Keratinocyte (primary cell): ENCODE data around the gene P2RX1. TPM values are rescaled to one million over a fixed set of nuclear protein-coding genes. Genes with fewer than 3 reads are reported as not detected.

Experiments
- DNase-seq: peaks from one replicate; pipeline ENCODE4 v3.0.0-alpha.2; 2011; ENCODE audit warnings: low read depth, missing footprints, low spot score
- FAIRE-seq: peaks from 2 replicates; lab custom pipeline; 2011; peaks lifted over from hg19 to GRCh38; lab: Jason Lieb, UNC
- H2AFZ ChIP-seq: 2 replicates; pipeline ENCODE4 v1.6.0; 2012; ENCODE audit warnings: low read length, control low read depth, inconsistent platforms; ENCODE audit not compliant: control insufficient read depth
- H3K27ac ChIP-seq: 2 replicates; pipeline ENCODE4 v1.5.1; 2011; ENCODE audit warnings: low read length; ENCODE audit not compliant: control insufficient read depth, insufficient read depth
- H3K27me3 ChIP-seq: 3 replicates; pipeline ENCODE4 v1.6.0; 2011; ENCODE audit warnings: low read length; ENCODE audit not compliant: control insufficient read depth, insufficient read depth; ENCODE audit errors: extremely low read depth
- H3K36me3 ChIP-seq, 2 experiments: 2 replicates in 1 of 2; 3 replicates in 1 of 2; pipeline ENCODE4 v1.5.1; 2011; ENCODE audit warnings: low read length in 2 of 2, mild to moderate bottlenecking in 1 of 2; ENCODE audit not compliant: control insufficient read depth in 2 of 2, insufficient read depth in 2 of 2; ENCODE audit errors: extremely low read depth in 1 of 2
- H3K4me1 ChIP-seq: 3 replicates; pipeline ENCODE4 v1.5.1; 2011; ENCODE audit warnings: low read length; ENCODE audit not compliant: control insufficient read depth, insufficient read depth; ENCODE audit errors: extremely low read depth
- H3K4me2 ChIP-seq: 3 replicates; pipeline ENCODE4 v1.6.0; 2011; ENCODE audit warnings: low read depth, low read length; ENCODE audit not compliant: control insufficient read depth, insufficient read depth; ENCODE audit errors: extremely low read depth
- H3K4me3 ChIP-seq, 3 experiments: fragments of 200-600 bp in 1 of 3; sonication (generic) in 1 of 3; 2 replicates in 2 of 3; 3 replicates in 1 of 3; pipeline ENCODE4 v1.5.1; 2011 to 2016; ENCODE audit warnings: low read length in 3 of 3, mild to moderate bottlenecking in 3 of 3, control low read depth in 2 of 3, inconsistent platforms in 1 of 3, low read depth in 1 of 3, mixed read lengths in 1 of 3, mixed run types in 1 of 3, moderate library complexity in 1 of 3; ENCODE audit not compliant: control insufficient read depth in 2 of 3, insufficient read depth in 2 of 3; ENCODE audit errors: extremely low read depth in 1 of 3
- H3K79me2 ChIP-seq: 2 replicates; pipeline ENCODE4 v1.6.0; 2012; ENCODE audit warnings: low read length; ENCODE audit not compliant: control insufficient read depth, insufficient read depth
- H3K9ac ChIP-seq: 3 replicates; pipeline ENCODE4 v1.6.0; 2011; ENCODE audit warnings: low read length; ENCODE audit not compliant: control insufficient read depth, insufficient read depth; ENCODE audit errors: extremely low read depth
- H3K9me1 ChIP-seq: 3 replicates; pipeline ENCODE4 v1.6.0; 2011; ENCODE audit warnings: low read length; ENCODE audit not compliant: control insufficient read depth, insufficient read depth; ENCODE audit errors: extremely low read depth
- H3K9me3 ChIP-seq: 2 replicates; pipeline ENCODE4 v1.5.1; 2012; ENCODE audit warnings: low read depth, low read length; ENCODE audit not compliant: control insufficient read depth
- H4K20me1 ChIP-seq: 3 replicates; pipeline ENCODE4 v1.6.0; 2011; ENCODE audit warnings: low read length; ENCODE audit not compliant: control insufficient read depth, insufficient read depth; ENCODE audit errors: extremely low read depth
- EZH2 ChIP-seq: IDR thresholded peaks from one replicate; pipeline ENCODE4 v1.6.1; 2012; ENCODE audit warnings: inconsistent platforms, mild to moderate bottlenecking, low read length, moderate library complexity
- dilution Hi-C: fragments of 300-500 bp; cut with MboI; formaldehyde crosslinking; loops from one replicate; pipeline ENCODE4 v1.7.0; 2020; ENCODE audit warnings: low sequenced_read_pairs; ENCODE audit not compliant: extremely low pct_ligation_motif_present
- polyA plus RNA-seq, 5 experiments: library from polyadenylated mRNA; depleted of rRNA in 3 of 5; stranded (reverse) in 3 of 5; stranded (forward) in 1 of 5; unstranded in 1 of 5; fragments of >200 nt; gene quantifications; 1 replicate in 1 of 5; 2 replicates in 3 of 5; 3 replicates in 1 of 5; pipeline versions ENCODE4 v1.2.1 to v1.2.3, GENCODE V29; 2011 to 2012; ENCODE audit warnings: missing spikeins in 2 of 5, low read depth in 1 of 5, low replicate concordance in 1 of 5
- TF ChIP-seq, protein P1 (sequence below), 3 experiments: IDR thresholded peaks in 1 of 3; conservative IDR thresholded peaks in 1 of 3; optimal IDR thresholded peaks in 1 of 3; 2 replicates in 2 of 3; 3 replicates in 1 of 3; pipeline versions ENCODE3 to v1.5.1; 2011; ENCODE audit warnings: low read length in 3 of 3, mild to moderate bottlenecking in 3 of 3, moderate library complexity in 2 of 3, control low read depth in 1 of 3, inconsistent platforms in 1 of 3; ENCODE audit not compliant: insufficient read depth in 2 of 3; ENCODE audit errors: extremely low read depth in 1 of 3

P2RX1 gene
- polyA plus RNA-seq, 1 donor (not counting 4 experiments of a cell fraction or from before 2014, with no cell fraction given), result not detected

DNA sequence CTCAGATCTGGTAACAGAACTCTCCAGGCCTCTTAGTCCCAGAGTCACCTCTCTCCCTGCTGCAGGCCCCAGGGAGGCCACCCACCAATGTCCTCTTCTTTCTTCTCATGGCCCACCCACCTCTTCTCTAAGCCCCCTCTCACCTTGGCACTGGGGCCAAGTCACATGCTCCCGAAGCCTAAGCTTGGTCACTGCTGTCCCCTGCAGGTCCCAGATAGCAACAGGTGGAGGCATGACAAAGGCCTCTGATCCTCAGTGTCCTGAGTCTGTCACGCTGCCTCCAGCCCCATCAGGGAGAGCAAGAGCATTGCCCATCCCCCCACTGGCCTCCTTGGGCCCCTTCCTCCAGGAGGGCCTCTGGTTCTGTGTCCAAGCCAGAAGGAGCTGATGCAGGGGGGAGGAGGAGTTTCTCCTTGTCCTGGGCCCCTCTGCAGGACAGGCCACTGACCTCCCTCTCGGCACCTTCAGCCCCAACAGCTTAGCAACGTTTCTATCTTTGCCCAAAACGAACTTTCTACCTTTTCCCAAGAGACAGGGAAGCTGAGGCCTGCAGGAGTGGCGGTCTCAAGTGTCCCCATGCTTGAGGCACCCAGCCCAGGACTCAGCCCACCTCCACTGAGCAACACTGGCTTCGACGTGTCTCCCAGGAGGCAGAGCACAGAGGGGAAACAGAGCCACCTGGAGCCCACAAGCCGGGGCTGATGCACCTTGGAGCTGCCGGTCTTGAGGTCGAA lies 8.6 kb downstream of the P2RX1 start:
- Histone ChIP-seq H3K27ac (no peak overlapping the region), H3K27me3 (peaks cover 5% of the 10 kb centered on the region), H3K4me2 (no peak overlapping the region), H3K9me3 (no peaks in the 10 kb centered on the region), H3K9me1 (no peaks in the 10 kb centered on the region), H2AFZ (no peak overlapping the region), H4K20me1 (no peaks in the 10 kb centered on the region), H3K79me2 (no peaks in the 10 kb centered on the region), H3K36me3 (no peaks in the 10 kb centered on the region), H3K9ac (no peak overlapping the region), H3K4me3 (no peak overlapping the region), H3K4me1 (no peaks in the 10 kb centered on the region)
- no peak for TF ChIP-seq EZH2
- TF ChIP-seq, protein P1, sequence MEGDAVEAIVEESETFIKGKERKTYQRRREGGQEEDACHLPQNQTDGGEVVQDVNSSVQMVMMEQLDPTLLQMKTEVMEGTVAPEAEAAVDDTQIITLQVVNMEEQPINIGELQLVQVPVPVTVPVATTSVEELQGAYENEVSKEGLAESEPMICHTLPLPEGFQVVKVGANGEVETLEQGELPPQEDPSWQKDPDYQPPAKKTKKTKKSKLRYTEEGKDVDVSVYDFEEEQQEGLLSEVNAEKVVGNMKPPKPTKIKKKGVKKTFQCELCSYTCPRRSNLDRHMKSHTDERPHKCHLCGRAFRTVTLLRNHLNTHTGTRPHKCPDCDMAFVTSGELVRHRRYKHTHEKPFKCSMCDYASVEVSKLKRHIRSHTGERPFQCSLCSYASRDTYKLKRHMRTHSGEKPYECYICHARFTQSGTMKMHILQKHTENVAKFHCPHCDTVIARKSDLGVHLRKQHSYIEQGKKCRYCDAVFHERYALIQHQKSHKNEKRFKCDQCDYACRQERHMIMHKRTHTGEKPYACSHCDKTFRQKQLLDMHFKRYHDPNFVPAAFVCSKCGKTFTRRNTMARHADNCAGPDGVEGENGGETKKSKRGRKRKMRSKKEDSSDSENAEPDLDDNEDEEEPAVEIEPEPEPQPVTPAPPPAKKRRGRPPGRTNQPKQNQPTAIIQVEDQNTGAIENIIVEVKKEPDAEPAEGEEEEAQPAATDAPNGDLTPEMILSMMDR (optimal IDR thresholded peaks at IDR 0.05 in 1 of 3, IDR thresholded peaks at IDR 0.05 in 1 of 3, conservative IDR thresholded peaks at IDR 0.05 in 1 of 3; ENCODE audit: extremely low read depth in 1 of 3, insufficient read depth in 2 of 3, low read length in 3 of 3), result peak in 2 of 3 experiments; percentile 35 to 55
- dilution Hi-C loops, result no loop called here
- no peak for FAIRE-seq
- no peak for DNase-seq

DNA sequence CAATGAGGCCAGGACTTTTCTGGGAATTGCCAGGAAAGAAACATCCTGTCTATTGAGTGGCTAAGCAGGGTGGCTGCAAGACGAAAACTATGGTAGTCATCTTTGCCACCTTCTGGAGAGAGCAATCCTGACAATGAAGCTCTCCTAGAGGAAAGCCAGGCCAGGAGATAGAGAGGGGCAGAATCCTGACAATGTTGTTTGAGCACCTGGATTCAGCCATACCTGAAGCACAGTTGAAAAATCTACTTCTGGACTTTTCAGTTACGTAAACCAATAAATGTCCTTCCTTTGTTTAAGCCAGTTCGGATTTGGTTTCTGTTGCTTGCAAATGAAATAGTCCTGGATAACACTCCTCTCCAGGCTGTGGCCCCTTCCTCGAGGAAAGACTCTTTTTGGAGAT lies 9.4 kb downstream of the P2RX1 start:
- TF ChIP-seq, protein P1 (optimal IDR thresholded peaks at IDR 0.05 in 1 of 3, IDR thresholded peaks at IDR 0.05 in 1 of 3, conservative IDR thresholded peaks at IDR 0.05 in 1 of 3; ENCODE audit: extremely low read depth in 1 of 3, insufficient read depth in 2 of 3, low read length in 3 of 3), result no peak
- no peak for TF ChIP-seq EZH2
- no peaks in the 10 kb centered on the region for H3K9me3 ChIP-seq
- H3K4me3 ChIP-seq, result no peak overlapping the region
- H2AFZ ChIP-seq, result no peak overlapping the region
- H4K20me1 ChIP-seq, result no peaks in the 10 kb centered on the region
- DNase-seq (no peak), FAIRE-seq (no peak)
- no peak overlapping the region for H3K27ac ChIP-seq
- H3K9ac ChIP-seq, result no peak overlapping the region
- H3K4me2 ChIP-seq, result no peak overlapping the region
- H3K4me1 ChIP-seq, result no peaks in the 10 kb centered on the region
- peaks cover 5% of the 10 kb centered on the region for H3K27me3 ChIP-seq
- H3K36me3 ChIP-seq, result no peaks in the 10 kb centered on the region
- no peaks in the 10 kb centered on the region for H3K79me2 ChIP-seq
- no peaks in the 10 kb centered on the region for H3K9me1 ChIP-seq
- dilution Hi-C loops, result no loop called here
